22Rv1 (cell line): ENCODE results near the gene PWWP2B.
A peak's percentile ranks its signal among the peaks of the same experiment; 100 is the strongest.

Experiments used
- H3K27ac ChIP-seq: fragments of 450-650 bp; 2 replicates; pipeline ENCODE4 v1.5.1; 2017
- ZFX ChIP-seq: fragments of 450-650 bp; IDR thresholded peaks from 2 replicates; pipeline ENCODE4 v1.6.1; 2017; ENCODE audit warnings: antibody characterized with exemption, borderline replicate concordance
- TF ChIP-seq, protein P1 (sequence below): fragments of 450-650 bp; IDR thresholded peaks from 2 replicates; pipeline ENCODE4 v1.5.1; 2017; ENCODE audit warnings: mild to moderate bottlenecking

PWWP2B gene

DNA sequence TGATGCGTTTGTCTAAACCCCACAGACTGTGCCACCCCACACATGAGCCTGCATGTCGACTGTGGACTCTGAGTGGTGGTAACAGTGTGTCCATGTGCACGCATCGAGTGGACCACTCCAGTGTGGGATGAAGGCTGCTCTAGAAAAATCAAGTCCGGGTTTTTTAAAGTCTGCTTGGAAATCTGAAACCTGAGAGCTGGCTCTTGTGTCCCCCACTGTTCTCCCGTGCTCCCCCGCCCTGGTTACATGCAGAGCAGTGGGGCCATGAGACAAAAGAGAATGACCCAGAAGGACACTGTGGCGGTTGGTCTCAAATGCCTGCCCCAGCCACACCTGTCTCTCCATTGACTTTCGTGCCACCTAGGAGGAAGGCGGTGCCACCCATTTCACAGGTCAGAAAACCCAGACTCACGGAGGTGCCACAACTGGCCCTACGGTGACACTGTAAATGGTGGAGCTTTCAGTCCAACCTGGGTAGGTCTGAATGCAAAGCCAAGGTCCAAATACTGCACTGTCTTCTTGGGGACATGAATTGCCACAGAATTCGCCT, 27.3 kb upstream of the PWWP2B start:
- H3K27ac ChIP-seq, result no peak overlapping the region
- TF ChIP-seq, protein P1, sequence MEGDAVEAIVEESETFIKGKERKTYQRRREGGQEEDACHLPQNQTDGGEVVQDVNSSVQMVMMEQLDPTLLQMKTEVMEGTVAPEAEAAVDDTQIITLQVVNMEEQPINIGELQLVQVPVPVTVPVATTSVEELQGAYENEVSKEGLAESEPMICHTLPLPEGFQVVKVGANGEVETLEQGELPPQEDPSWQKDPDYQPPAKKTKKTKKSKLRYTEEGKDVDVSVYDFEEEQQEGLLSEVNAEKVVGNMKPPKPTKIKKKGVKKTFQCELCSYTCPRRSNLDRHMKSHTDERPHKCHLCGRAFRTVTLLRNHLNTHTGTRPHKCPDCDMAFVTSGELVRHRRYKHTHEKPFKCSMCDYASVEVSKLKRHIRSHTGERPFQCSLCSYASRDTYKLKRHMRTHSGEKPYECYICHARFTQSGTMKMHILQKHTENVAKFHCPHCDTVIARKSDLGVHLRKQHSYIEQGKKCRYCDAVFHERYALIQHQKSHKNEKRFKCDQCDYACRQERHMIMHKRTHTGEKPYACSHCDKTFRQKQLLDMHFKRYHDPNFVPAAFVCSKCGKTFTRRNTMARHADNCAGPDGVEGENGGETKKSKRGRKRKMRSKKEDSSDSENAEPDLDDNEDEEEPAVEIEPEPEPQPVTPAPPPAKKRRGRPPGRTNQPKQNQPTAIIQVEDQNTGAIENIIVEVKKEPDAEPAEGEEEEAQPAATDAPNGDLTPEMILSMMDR, result no peak
- no peak for TF ChIP-seq ZFX

- no peak overlapping the region for H3K27ac ChIP-seq
- no peak for TF ChIP-seq ZFX
- TF ChIP-seq, protein P1, result no peak
Measured at GRCh38 chr10:132370426-132371340, 26.3 kb upstream of the PWWP2B start.

DNA sequence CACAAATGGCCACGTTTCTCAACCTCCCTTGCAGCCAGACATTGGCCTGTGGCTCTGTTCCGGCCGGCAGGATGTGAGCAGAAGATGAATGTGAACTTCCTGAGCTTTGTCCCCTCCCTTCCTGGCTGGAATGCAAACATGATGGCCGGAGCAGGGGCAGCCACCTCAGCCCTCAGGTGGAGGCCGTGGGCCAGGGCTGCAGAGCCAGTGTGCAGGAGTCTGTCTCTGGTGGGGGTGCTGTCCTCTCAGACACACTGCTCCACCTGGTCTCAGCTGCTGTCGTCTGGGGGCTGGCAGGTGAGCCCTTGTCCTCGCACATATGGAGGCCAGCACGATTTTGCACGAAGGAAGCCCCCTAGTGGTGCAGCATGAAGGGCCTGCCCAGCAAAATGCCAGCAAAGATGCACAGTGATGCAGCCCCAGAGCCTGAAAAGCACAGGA, 25.3 kb upstream of the PWWP2B start:
- H3K27ac ChIP-seq, result no peak overlapping the region
- no peak for TF ChIP-seq ZFX
- TF ChIP-seq, protein P1, result peak; percentile 35

DNA sequence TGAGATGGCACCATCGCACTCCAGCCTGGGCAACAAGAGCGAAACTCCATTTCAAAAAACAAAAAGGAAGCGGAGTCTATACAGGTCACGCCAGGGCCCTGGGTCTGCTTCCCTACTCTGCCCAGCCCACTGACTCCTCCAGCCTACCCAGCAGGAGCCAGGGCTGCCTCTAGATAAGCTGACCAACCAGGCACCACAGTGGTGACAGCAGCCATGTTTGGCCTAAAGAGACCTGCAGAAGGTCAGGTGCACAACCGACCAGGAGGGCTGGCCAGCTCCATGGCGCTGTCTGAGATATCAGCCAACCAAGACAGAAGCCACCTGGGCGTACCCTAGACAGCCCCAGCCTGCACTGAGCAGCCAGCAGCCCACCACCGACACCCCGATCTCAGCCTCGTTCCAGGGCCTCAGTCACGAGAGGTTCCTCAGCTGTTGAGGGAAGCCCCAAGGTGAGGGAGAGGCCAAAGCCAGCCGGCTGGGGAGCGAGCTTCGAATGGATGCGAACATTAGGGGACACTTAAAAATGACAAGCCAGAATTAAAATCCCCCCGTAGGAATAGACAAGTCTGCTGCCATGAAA, 24.4 kb upstream of the PWWP2B start:
- TF ChIP-seq, protein P1, result no peak
- no peak for TF ChIP-seq ZFX
- H3K27ac ChIP-seq, result no peak overlapping the region

- no peak overlapping the region for H3K27ac ChIP-seq
- TF ChIP-seq, protein P1, result no peak
- TF ChIP-seq ZFX, result no peak
Measured at GRCh38 chr10:132373241-132373955, 23.6 kb upstream of the PWWP2B start.

DNA sequence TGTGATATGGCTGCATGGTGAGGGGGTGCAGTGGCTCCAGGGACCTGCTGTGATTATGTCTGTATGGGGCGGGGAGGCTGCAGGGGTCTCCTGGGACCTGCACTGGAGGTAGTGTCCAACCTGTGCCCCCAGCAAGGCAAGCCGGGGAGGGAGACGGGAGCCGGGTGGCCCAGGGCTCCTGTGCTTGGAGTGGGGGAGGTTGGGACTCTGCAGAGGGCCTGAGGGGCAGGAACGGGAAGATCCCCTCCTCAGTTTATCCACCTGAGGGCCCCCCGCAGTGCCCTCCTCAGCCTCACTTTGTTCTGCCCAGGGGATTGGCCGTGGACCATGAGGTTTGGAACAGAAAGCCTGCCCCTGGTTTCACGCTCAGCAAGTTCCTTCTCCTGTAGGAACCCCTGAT, 22.8 kb upstream of the PWWP2B start:
- no peak overlapping the region for H3K27ac ChIP-seq
- no peak for TF ChIP-seq ZFX
- TF ChIP-seq, protein P1, result no peak
